Astrocyte (in vitro differentiated cells and primary cell): ENCODE measurements around the gene PTPRM. TPM values are rescaled to one million over a fixed set of nuclear protein-coding genes. Genes with fewer than 3 reads are reported as not detected.

Source experiments
- DNase-seq: peaks from one replicate; pipeline ENCODE4 v3.0.0-alpha.2; 2010; ENCODE audit warnings: low read depth
- FAIRE-seq: peaks from 2 replicates; lab custom pipeline; 2011; peaks lifted over from hg19 to GRCh38; lab: Jason Lieb, UNC
- H2AFZ ChIP-seq: 2 replicates; pipeline ENCODE4 v1.6.0; 2012; ENCODE audit warnings: low read depth, low read length, inconsistent platforms
- H3K27ac ChIP-seq: 2 replicates; pipeline ENCODE4 v1.5.1; 2011; ENCODE audit warnings: low read depth, low read length, inconsistent platforms
- H3K27me3 ChIP-seq: 2 replicates; pipeline ENCODE4 v1.6.0; 2011; ENCODE audit warnings: low read length, inconsistent platforms; ENCODE audit not compliant: insufficient read depth
- H3K36me3 ChIP-seq: 2 replicates; pipeline ENCODE4 v1.5.1; 2011; ENCODE audit warnings: low read length, inconsistent platforms; ENCODE audit not compliant: insufficient read depth
- H3K4me1 ChIP-seq: 2 replicates; pipeline ENCODE4 v1.5.1; 2011; ENCODE audit warnings: low read length, inconsistent platforms; ENCODE audit not compliant: insufficient read depth
- H3K4me2 ChIP-seq: 2 replicates; pipeline ENCODE4 v1.6.0; 2012; ENCODE audit warnings: low read length, inconsistent platforms
- H3K4me3 ChIP-seq: 2 replicates; pipeline ENCODE4 v1.5.1; 2011; ENCODE audit warnings: low read depth, mild to moderate bottlenecking, low read length, inconsistent platforms; ENCODE audit not compliant: insufficient read depth
- H3K79me2 ChIP-seq: 2 replicates; pipeline ENCODE4 v1.6.0; 2012; ENCODE audit warnings: mild to moderate bottlenecking, low read length, inconsistent platforms; ENCODE audit not compliant: insufficient read depth
- H3K9ac ChIP-seq: 2 replicates; pipeline ENCODE4 v1.6.0; 2012; ENCODE audit warnings: mild to moderate bottlenecking, low read length, inconsistent platforms
- H3K9me3 ChIP-seq: 2 replicates; pipeline ENCODE4 v1.5.1; 2012; ENCODE audit warnings: low read depth, mild to moderate bottlenecking, low read length, inconsistent platforms; ENCODE audit not compliant: insufficient read depth
- H4K20me1 ChIP-seq: 2 replicates; pipeline ENCODE4 v1.6.0; 2012; ENCODE audit warnings: low read length, inconsistent platforms; ENCODE audit not compliant: insufficient read depth
- H3K27ac Mint-ChIP-seq: one replicate; pipeline ENCODE4 v1.8.0; 2021; ENCODE audit warnings: mild to moderate bottlenecking, mixed read lengths; ENCODE audit not compliant: unreplicated experiment
- H3K27me3 Mint-ChIP-seq: one replicate; pipeline ENCODE4 v1.8.0; 2021; ENCODE audit warnings: low read depth, mixed read lengths; ENCODE audit not compliant: unreplicated experiment
- H3K36me3 Mint-ChIP-seq: one replicate; pipeline ENCODE4 v1.8.0; 2021; ENCODE audit warnings: low read depth, mixed read lengths; ENCODE audit not compliant: unreplicated experiment
- H3K4me1 Mint-ChIP-seq: one replicate; pipeline ENCODE4 v1.8.0; 2021; ENCODE audit warnings: low read depth, mixed read lengths; ENCODE audit not compliant: unreplicated experiment
- H3K4me3 Mint-ChIP-seq: one replicate; pipeline ENCODE4 v1.8.0; 2021; ENCODE audit warnings: mild to moderate bottlenecking, moderate library complexity, mixed read lengths; ENCODE audit not compliant: unreplicated experiment
- H3K9me3 Mint-ChIP-seq: one replicate; pipeline ENCODE4 v1.8.0; 2021; ENCODE audit warnings: mild to moderate bottlenecking, mixed read lengths; ENCODE audit not compliant: unreplicated experiment
- CTCF ChIP-seq: IDR thresholded peaks from 2 replicates; pipeline ENCODE4 v1.5.1; 2011; ENCODE audit warnings: low read depth, mild to moderate bottlenecking, inconsistent platforms, low read length, moderate library complexity; ENCODE audit not compliant: insufficient read depth
- EZH2 ChIP-seq: IDR thresholded peaks from 2 replicates; pipeline ENCODE4 v1.6.1; 2012; ENCODE audit warnings: mild to moderate bottlenecking, low read length, inconsistent platforms; ENCODE audit not compliant: insufficient read depth
- total RNA-seq: library from RNA; stranded (reverse); gene quantifications from 2 replicates; pipeline ENCODE4 v1.2.1, GENCODE V29; 2021

The PTPRM gene
- total RNA-seq, 1 donor from 2014 or later = 59.6 TPM

GRCh38 chr18:8413189-8413588, 846.1 kb downstream of the PTPRM start:
- H3K27me3 ChIP-seq = no peaks in the 10 kb centered on the region
- FAIRE-seq (no peak), DNase-seq (no peak)
- H3K27ac Mint-ChIP-seq = no peak overlapping the region
- H3K4me1 Mint-ChIP-seq = peaks cover 16% of the 10 kb centered on the region
- no peaks in the 10 kb centered on the region for H3K79me2 ChIP-seq
- H3K9me3 Mint-ChIP-seq = peaks cover 26% of the 10 kb centered on the region
- H3K36me3 ChIP-seq = no peaks in the 10 kb centered on the region
- H3K27me3 Mint-ChIP-seq = peaks cover 2% of the 10 kb centered on the region
- H3K9ac ChIP-seq = no peak overlapping the region
- H2AFZ ChIP-seq = no peak overlapping the region
- H3K27ac ChIP-seq = no peak overlapping the region
- H3K9me3 ChIP-seq = peaks cover 5% of the 10 kb centered on the region
- no peak overlapping the region for H3K4me2 ChIP-seq
- H3K4me3 Mint-ChIP-seq = no peak overlapping the region
- no peak overlapping the region for H3K4me3 ChIP-seq
- no peaks in the 10 kb centered on the region for H3K4me1 ChIP-seq
- TF ChIP-seq CTCF (no peak), EZH2 (no peak)
- no peaks in the 10 kb centered on the region for H4K20me1 ChIP-seq
- H3K36me3 Mint-ChIP-seq = peaks cover 18% of the 10 kb centered on the region

GRCh38 chr18:8413751-8414150, 846.6 kb downstream of the PTPRM start:
- peaks cover 16% of the 10 kb centered on the region for H3K4me1 Mint-ChIP-seq
- FAIRE-seq = no peak
- no peaks in the 10 kb centered on the region for H3K36me3 ChIP-seq

More at GRCh38 chr18:8413751-8414150, 846.6 kb downstream of the PTPRM start:
- Mint-ChIP-seq H3K27me3 (peaks cover 2% of the 10 kb centered on the region), H3K4me3 (peak overlapping the region; percentile 42), H3K9me3 (peaks cover 26% of the 10 kb centered on the region), H3K27ac (no peak overlapping the region), H3K36me3 (peaks cover 15% of the 10 kb centered on the region)
- Histone ChIP-seq H3K4me2 (no peak overlapping the region), H3K9me3 (peaks cover 5% of the 10 kb centered on the region), H4K20me1 (no peaks in the 10 kb centered on the region), H3K27ac (no peak overlapping the region), H2AFZ (no peak overlapping the region), H3K9ac (no peak overlapping the region), H3K4me3 (no peak overlapping the region), H3K27me3 (no peaks in the 10 kb centered on the region), H3K79me2 (no peaks in the 10 kb centered on the region), H3K4me1 (no peaks in the 10 kb centered on the region)
- TF ChIP-seq CTCF (no peak), EZH2 (no peak)
- no peak for DNase-seq
